ENCODE results near the gene CFAP57.

Gene CFAP57

GRCh38 chr1:43302721-43303470 lies 130.8 kb downstream of the CFAP57 start:
- no peak for DNase-seq

- no peak for DNase-seq
Measured at GRCh38 chr1:43303471-43304313, 131.6 kb downstream of the CFAP57 start.
